HCT116 (cell line): Measurements from ENCODE around the gene KLF14. TPM values are rescaled to one million over a fixed set of nuclear protein-coding genes. Genes with fewer than 3 reads are reported as not detected.

ENCODE experiments used
- ATAC-seq: fragments of 200-7000 bp; cut with Tn5 transposase; 2 replicates; pipeline ENCODE4 v1.9.1; 2020; ENCODE audit warnings: mild to moderate bottlenecking, moderate library complexity
- BruUV-seq: library from RNA; stranded (reverse); fragments of 400-500 nt; replicated peaks from 2 replicates; lab custom pipeline; 2021; lab: Mats Ljungman, UMichigan
- CTCF ChIA-PET: fragments of 300-600 bp; sonication (Branson Sonifier 250); formaldehyde crosslinking; loops from one replicate; lab custom pipeline; 2021; ENCODE audit warnings: antibody characterized with exemption; lab: Charles Lee
- POLR2A ChIA-PET: fragments of 300-600, 350-600 bp; sonication (Branson Sonifier 250); formaldehyde crosslinking; loops from one replicate; lab custom pipeline; 2021; ENCODE audit warnings: antibody characterized with exemption; lab: Charles Lee
- RAD21 ChIA-PET, 2 experiments: fragments of 300-600 bp; sonication (Branson Sonifier 250); formaldehyde crosslinking; loops; one replicate each; lab custom pipeline; 2023; ENCODE audit warnings: low total read pairs in 2 of 2; ENCODE audit not compliant: uncharacterized antibody in 2 of 2, unreplicated experiment in 2 of 2, low non-redundant PET in 1 of 2; lab: Charles Lee
- DNase-seq: peaks from one replicate; pipeline ENCODE4 v3.0.0-alpha.2; 2010; ENCODE audit warnings: low read depth, low spot score
- H2AFZ ChIP-seq: fragments of 200-600 bp; shearing (Covaris generic), sonication (generic); 2 replicates; pipeline ENCODE4 v1.6.1; 2017; ENCODE audit warnings: low read depth, mixed run types, mixed read lengths, antibody characterized with exemption, low read length; ENCODE audit not compliant: poor library complexity, severe bottlenecking
- H3K27ac ChIP-seq: 2 replicates; pipeline ENCODE4 v1.5.1; 2012; ENCODE audit warnings: low read depth, low read length
- H3K27me3 ChIP-seq: fragments of 200-600 bp; sonication (generic); 2 replicates; pipeline ENCODE4 v1.6.1; 2016; ENCODE audit warnings: mixed run types, low read length, mixed read lengths; ENCODE audit not compliant: insufficient read depth
- H3K36me3 ChIP-seq, 2 experiments: fragments of 200-500 bp in 1 of 2; fragments of 200-600 bp in 1 of 2; sonication (Bioruptor generic) in 1 of 2; sonication (generic) in 1 of 2; 2 replicates each; pipeline versions ENCODE4 v1.5.1 to v1.6.1; 2014 to 2016; ENCODE audit warnings: low read length in 2 of 2, inconsistent platforms in 1 of 2, mixed read lengths in 1 of 2, mixed run types in 1 of 2; ENCODE audit not compliant: insufficient read depth in 2 of 2, control insufficient read depth in 1 of 2
- H3K4me1 ChIP-seq, 2 experiments: fragments of 200-600 bp in 1 of 2; sonication (generic) in 1 of 2; 2 replicates each; pipeline versions ENCODE4 v1.5.1 to v1.6.1; 2012 to 2017; ENCODE audit warnings: low read length in 2 of 2, inconsistent platforms in 1 of 2, mild to moderate bottlenecking in 1 of 2, mixed read lengths in 1 of 2, mixed run types in 1 of 2, moderate library complexity in 1 of 2; ENCODE audit not compliant: insufficient read depth in 2 of 2, control insufficient read depth in 1 of 2
- H3K4me2 ChIP-seq: fragments of 200-600 bp; sonication (generic); 2 replicates; pipeline ENCODE4 v1.6.1; 2017; ENCODE audit warnings: mixed run types, low read length, mixed read lengths
- H3K4me3 ChIP-seq, 2 experiments: fragments of 200-600 bp in 1 of 2; sonication (generic) in 1 of 2; replicated peaks in 1 of 2; 2 replicates each; pipeline ENCODE4 v1.5.1; 2011 to 2016; ENCODE audit warnings: low read length in 2 of 2, control low read depth in 1 of 2, low read depth in 1 of 2, mild to moderate bottlenecking in 1 of 2, mixed read lengths in 1 of 2, mixed run types in 1 of 2
- H3K79me2 ChIP-seq: fragments of 200-600 bp; sonication (generic); 2 replicates; pipeline ENCODE4 v1.6.1; 2017; ENCODE audit warnings: mild to moderate bottlenecking, mixed run types, low read length, moderate library complexity, mixed read lengths; ENCODE audit not compliant: insufficient read depth
- H3K9ac ChIP-seq: fragments of 200-600 bp; sonication (generic); 2 replicates; pipeline ENCODE4 v1.6.1; 2016; ENCODE audit warnings: low read length, mixed read lengths
- H3K9me2 ChIP-seq: fragments of 200-600 bp; sonication (generic), shearing (Covaris generic); 2 replicates; pipeline ENCODE4 v1.6.1; 2017; ENCODE audit warnings: mixed run types, mild to moderate bottlenecking, moderate library complexity; ENCODE audit not compliant: insufficient read depth
- H3K9me3 ChIP-seq, 2 experiments: fragments of 200-500 bp in 1 of 2; fragments of 200-600 bp in 1 of 2; sonication (Bioruptor generic) in 1 of 2; sonication (generic) in 1 of 2; 2 replicates each; pipeline ENCODE4 v1.6.1; 2014 to 2017; ENCODE audit warnings: low read length in 2 of 2, mixed read lengths in 2 of 2, inconsistent platforms in 1 of 2, low read depth in 1 of 2, mild to moderate bottlenecking in 1 of 2, mixed run types in 1 of 2, moderate library complexity in 1 of 2; ENCODE audit not compliant: control insufficient read depth in 1 of 2, insufficient read depth in 1 of 2
- H4K20me1 ChIP-seq: fragments of 200-600 bp; sonication (generic), shearing (Covaris generic); 2 replicates; pipeline ENCODE4 v1.6.1; 2017; ENCODE audit warnings: mixed run types, mild to moderate bottlenecking, moderate library complexity; ENCODE audit not compliant: insufficient read depth
- CBX3 ChIP-seq: IDR thresholded peaks from 2 replicates; pipeline ENCODE4 v1.6.1; 2012; ENCODE audit warnings: low read depth
- EGR1 ChIP-seq: IDR thresholded peaks from 2 replicates; pipeline ENCODE4 v1.6.1; 2012; ENCODE audit warnings: low read depth
- ELF1 ChIP-seq: IDR thresholded peaks from 2 replicates; pipeline ENCODE4 v1.6.1; 2012; ENCODE audit warnings: low read depth, borderline replicate concordance
- EZH2 ChIP-seq: fragments of 200-600 bp; sonication (generic); IDR thresholded peaks from 2 replicates; pipeline ENCODE4 v1.6.1; 2017; ENCODE audit warnings: antibody characterized with exemption, mixed run types
- JUND ChIP-seq: IDR thresholded peaks from 2 replicates; pipeline ENCODE4 v1.6.1; 2012
- MAX ChIP-seq: IDR thresholded peaks from 2 replicates; pipeline ENCODE4 v1.6.1; 2012
- POLR2A ChIP-seq: IDR thresholded peaks from 2 replicates; pipeline ENCODE4 v1.7.0; 2011; ENCODE audit warnings: borderline replicate concordance; ENCODE audit not compliant: insufficient read depth, insufficient read length; ENCODE audit errors: extremely low read depth
- POLR2AphosphoS5 ChIP-seq: IDR thresholded peaks from 2 replicates; pipeline ENCODE4 v1.6.1; 2011; ENCODE audit warnings: mild to moderate bottlenecking, low read depth, low read length, moderate library complexity
- RAD21 ChIP-seq: IDR thresholded peaks from 2 replicates; pipeline ENCODE4 v1.6.1; 2012; ENCODE audit warnings: low read depth, mild to moderate bottlenecking
- SIN3A ChIP-seq: IDR thresholded peaks from 2 replicates; pipeline ENCODE4 v1.6.1; 2012; ENCODE audit warnings: low read depth
- SRF ChIP-seq: IDR thresholded peaks from 2 replicates; pipeline ENCODE4 v1.6.1; 2012; ENCODE audit warnings: low read depth
- TCF7L2 ChIP-seq: IDR thresholded peaks from 2 replicates; pipeline ENCODE4 v1.7.0; 2011; ENCODE audit warnings: borderline replicate concordance, inconsistent platforms; ENCODE audit not compliant: insufficient read depth, insufficient read length; ENCODE audit errors: extremely low read depth
- YY1 ChIP-seq: IDR thresholded peaks from 2 replicates; pipeline ENCODE4 v1.6.1; 2011; ENCODE audit warnings: low read length, low read depth, moderate library complexity, mild to moderate bottlenecking; ENCODE audit not compliant: insufficient replicate concordance; ENCODE audit errors: extremely low read depth
- ZNF274 ChIP-seq: fragments of 200-500 bp; sonication (Bioruptor generic); IDR thresholded peaks from 2 replicates; pipeline ENCODE4 v1.6.1; 2014; ENCODE audit warnings: mild to moderate bottlenecking, low read depth, low read length, inconsistent platforms
- intact Hi-C: fragments of 100-400 bp; cut with micrococcal nuclease; formaldehyde crosslinking; loops from 2 replicates; pipeline ENCODE4 v1.10.0; 2022
- total RNA-seq: library from RNA; stranded (reverse); gene quantifications from one replicate; pipeline ENCODE4 v1.2.1, GENCODE V29; 2021; ENCODE audit not compliant: unreplicated experiment
- TF ChIP-seq, protein P1 (sequence below): IDR thresholded peaks from 2 replicates; pipeline ENCODE4 v1.6.1; 2012; ENCODE audit warnings: low read depth
- TF ChIP-seq, protein P2 (sequence below): IDR thresholded peaks from 2 replicates; pipeline ENCODE4 v1.6.1; 2012

The KLF14 gene
- total RNA-seq, 1 experiment from 2014 or later: 0.93 TPM

DNA sequence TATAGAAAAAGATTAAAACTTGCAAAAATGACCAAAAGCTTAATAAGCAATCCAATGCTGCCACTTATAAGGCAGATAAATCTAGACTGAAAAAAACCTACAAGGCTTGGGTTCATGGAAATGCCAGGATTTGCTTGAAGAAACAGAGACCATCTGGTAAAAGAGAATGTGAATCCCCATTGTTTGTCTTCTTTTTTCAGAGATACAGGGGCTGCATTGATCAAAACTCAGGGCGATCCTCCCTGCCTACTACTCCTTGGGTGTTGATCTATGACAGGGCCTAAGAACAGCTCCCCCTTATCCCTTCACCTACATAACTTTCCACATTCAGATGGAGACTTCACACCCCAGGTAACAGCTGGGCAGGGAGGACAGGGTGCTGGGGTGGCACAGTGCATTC, 44.3 kb downstream of the KLF14 start:
- Histone ChIP-seq H3K9ac (no peak overlapping the region), H3K9me2 (no peaks in the 10 kb centered on the region; the same call in 1 of the 2 replicates), H3K9me3 (no peaks in the 10 kb centered on the region), H3K79me2 (no peaks in the 10 kb centered on the region), H3K27ac (no peak overlapping the region), H4K20me1 (no peaks in the 10 kb centered on the region), H3K4me3 (no peak overlapping the region), H3K36me3 (no peaks in the 10 kb centered on the region), H3K4me2 (no peak overlapping the region), H3K4me1 (no peaks in the 10 kb centered on the region), H3K27me3 (no peaks in the 10 kb centered on the region), H2AFZ (no peak overlapping the region)
- ChIA-PET POLR2A (no interaction called here), RAD21 (no interaction called here), CTCF (no interaction called here)
- intact Hi-C loops: loop anchor here (10.0 kb wide), 1 partner anchor 445 kb away; no protein-coding TSS in a partner anchor
- DNase-seq (no peak), ATAC-seq (no peak)
- no peak for TF ChIP-seq EGR1
- no peak for TF ChIP-seq EZH2
- no peak for TF ChIP-seq SIN3A
- TF ChIP-seq RAD21: no peak
- TF ChIP-seq JUND: no peak
- TF ChIP-seq TCF7L2: no peak
- no peak for TF ChIP-seq SRF
- TF ChIP-seq CBX3: no peak
- no peak for TF ChIP-seq POLR2AphosphoS5
- TF ChIP-seq, protein P1, sequence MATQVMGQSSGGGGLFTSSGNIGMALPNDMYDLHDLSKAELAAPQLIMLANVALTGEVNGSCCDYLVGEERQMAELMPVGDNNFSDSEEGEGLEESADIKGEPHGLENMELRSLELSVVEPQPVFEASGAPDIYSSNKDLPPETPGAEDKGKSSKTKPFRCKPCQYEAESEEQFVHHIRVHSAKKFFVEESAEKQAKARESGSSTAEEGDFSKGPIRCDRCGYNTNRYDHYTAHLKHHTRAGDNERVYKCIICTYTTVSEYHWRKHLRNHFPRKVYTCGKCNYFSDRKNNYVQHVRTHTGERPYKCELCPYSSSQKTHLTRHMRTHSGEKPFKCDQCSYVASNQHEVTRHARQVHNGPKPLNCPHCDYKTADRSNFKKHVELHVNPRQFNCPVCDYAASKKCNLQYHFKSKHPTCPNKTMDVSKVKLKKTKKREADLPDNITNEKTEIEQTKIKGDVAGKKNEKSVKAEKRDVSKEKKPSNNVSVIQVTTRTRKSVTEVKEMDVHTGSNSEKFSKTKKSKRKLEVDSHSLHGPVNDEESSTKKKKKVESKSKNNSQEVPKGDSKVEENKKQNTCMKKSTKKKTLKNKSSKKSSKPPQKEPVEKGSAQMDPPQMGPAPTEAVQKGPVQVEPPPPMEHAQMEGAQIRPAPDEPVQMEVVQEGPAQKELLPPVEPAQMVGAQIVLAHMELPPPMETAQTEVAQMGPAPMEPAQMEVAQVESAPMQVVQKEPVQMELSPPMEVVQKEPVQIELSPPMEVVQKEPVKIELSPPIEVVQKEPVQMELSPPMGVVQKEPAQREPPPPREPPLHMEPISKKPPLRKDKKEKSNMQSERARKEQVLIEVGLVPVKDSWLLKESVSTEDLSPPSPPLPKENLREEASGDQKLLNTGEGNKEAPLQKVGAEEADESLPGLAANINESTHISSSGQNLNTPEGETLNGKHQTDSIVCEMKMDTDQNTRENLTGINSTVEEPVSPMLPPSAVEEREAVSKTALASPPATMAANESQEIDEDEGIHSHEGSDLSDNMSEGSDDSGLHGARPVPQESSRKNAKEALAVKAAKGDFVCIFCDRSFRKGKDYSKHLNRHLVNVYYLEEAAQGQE: no peak
- no peak for TF ChIP-seq ZNF274
- no peak for TF ChIP-seq YY1
- no peak for TF ChIP-seq POLR2A
- TF ChIP-seq, protein P2, sequence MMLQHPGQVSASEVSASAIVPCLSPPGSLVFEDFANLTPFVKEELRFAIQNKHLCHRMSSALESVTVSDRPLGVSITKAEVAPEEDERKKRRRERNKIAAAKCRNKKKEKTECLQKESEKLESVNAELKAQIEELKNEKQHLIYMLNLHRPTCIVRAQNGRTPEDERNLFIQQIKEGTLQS: no peak
- TF ChIP-seq MAX: no peak
- no peak for TF ChIP-seq ELF1
- BruUV-seq: no TSS peak
